Keratinocyte (primary cell): ENCODE results near the gene SMIM7. TPM values are rescaled to one million over a fixed set of nuclear protein-coding genes. Genes with fewer than 3 reads are reported as not detected.

ENCODE experiments used
- DNase-seq: peaks from one replicate; pipeline ENCODE4 v3.0.0-alpha.2; 2011; ENCODE audit warnings: low read depth, missing footprints, low spot score
- FAIRE-seq: peaks from 2 replicates; lab custom pipeline; 2011; peaks lifted over from hg19 to GRCh38; lab: Jason Lieb, UNC
- H2AFZ ChIP-seq: 2 replicates; pipeline ENCODE4 v1.6.0; 2012; ENCODE audit warnings: low read length, control low read depth, inconsistent platforms; ENCODE audit not compliant: control insufficient read depth
- H3K27ac ChIP-seq: 2 replicates; pipeline ENCODE4 v1.5.1; 2011; ENCODE audit warnings: low read length; ENCODE audit not compliant: control insufficient read depth, insufficient read depth
- H3K27me3 ChIP-seq: 3 replicates; pipeline ENCODE4 v1.6.0; 2011; ENCODE audit warnings: low read length; ENCODE audit not compliant: control insufficient read depth, insufficient read depth; ENCODE audit errors: extremely low read depth
- H3K36me3 ChIP-seq, 2 experiments: 2 replicates in 1 of 2; 3 replicates in 1 of 2; pipeline ENCODE4 v1.5.1; 2011; ENCODE audit warnings: low read length in 2 of 2, mild to moderate bottlenecking in 1 of 2; ENCODE audit not compliant: control insufficient read depth in 2 of 2, insufficient read depth in 2 of 2; ENCODE audit errors: extremely low read depth in 1 of 2
- H3K4me1 ChIP-seq: 3 replicates; pipeline ENCODE4 v1.5.1; 2011; ENCODE audit warnings: low read length; ENCODE audit not compliant: control insufficient read depth, insufficient read depth; ENCODE audit errors: extremely low read depth
- H3K4me2 ChIP-seq: 3 replicates; pipeline ENCODE4 v1.6.0; 2011; ENCODE audit warnings: low read depth, low read length; ENCODE audit not compliant: control insufficient read depth, insufficient read depth; ENCODE audit errors: extremely low read depth
- H3K4me3 ChIP-seq, 3 experiments: fragments of 200-600 bp in 1 of 3; sonication (generic) in 1 of 3; 2 replicates in 2 of 3; 3 replicates in 1 of 3; pipeline ENCODE4 v1.5.1; 2011 to 2016; ENCODE audit warnings: low read length in 3 of 3, mild to moderate bottlenecking in 3 of 3, control low read depth in 2 of 3, inconsistent platforms in 1 of 3, low read depth in 1 of 3, mixed read lengths in 1 of 3, mixed run types in 1 of 3, moderate library complexity in 1 of 3; ENCODE audit not compliant: control insufficient read depth in 2 of 3, insufficient read depth in 2 of 3; ENCODE audit errors: extremely low read depth in 1 of 3
- H3K79me2 ChIP-seq: 2 replicates; pipeline ENCODE4 v1.6.0; 2012; ENCODE audit warnings: low read length; ENCODE audit not compliant: control insufficient read depth, insufficient read depth
- H3K9ac ChIP-seq: 3 replicates; pipeline ENCODE4 v1.6.0; 2011; ENCODE audit warnings: low read length; ENCODE audit not compliant: control insufficient read depth, insufficient read depth; ENCODE audit errors: extremely low read depth
- H3K9me1 ChIP-seq: 3 replicates; pipeline ENCODE4 v1.6.0; 2011; ENCODE audit warnings: low read length; ENCODE audit not compliant: control insufficient read depth, insufficient read depth; ENCODE audit errors: extremely low read depth
- H3K9me3 ChIP-seq: 2 replicates; pipeline ENCODE4 v1.5.1; 2012; ENCODE audit warnings: low read depth, low read length; ENCODE audit not compliant: control insufficient read depth
- H4K20me1 ChIP-seq: 3 replicates; pipeline ENCODE4 v1.6.0; 2011; ENCODE audit warnings: low read length; ENCODE audit not compliant: control insufficient read depth, insufficient read depth; ENCODE audit errors: extremely low read depth
- EZH2 ChIP-seq: IDR thresholded peaks from one replicate; pipeline ENCODE4 v1.6.1; 2012; ENCODE audit warnings: inconsistent platforms, mild to moderate bottlenecking, low read length, moderate library complexity
- dilution Hi-C: fragments of 300-500 bp; cut with MboI; formaldehyde crosslinking; loops from one replicate; pipeline ENCODE4 v1.7.0; 2020; ENCODE audit warnings: low sequenced_read_pairs; ENCODE audit not compliant: extremely low pct_ligation_motif_present
- polyA plus RNA-seq, 5 experiments: library from polyadenylated mRNA; depleted of rRNA in 3 of 5; stranded (reverse) in 3 of 5; stranded (forward) in 1 of 5; unstranded in 1 of 5; fragments of >200 nt; gene quantifications; 1 replicate in 1 of 5; 2 replicates in 3 of 5; 3 replicates in 1 of 5; pipeline versions ENCODE4 v1.2.1 to v1.2.3, GENCODE V29; 2011 to 2012; ENCODE audit warnings: missing spikeins in 2 of 5, low read depth in 1 of 5, low replicate concordance in 1 of 5
- TF ChIP-seq, protein P1 (sequence below), 3 experiments: IDR thresholded peaks in 1 of 3; conservative IDR thresholded peaks in 1 of 3; optimal IDR thresholded peaks in 1 of 3; 2 replicates in 2 of 3; 3 replicates in 1 of 3; pipeline versions ENCODE3 to v1.5.1; 2011; ENCODE audit warnings: low read length in 3 of 3, mild to moderate bottlenecking in 3 of 3, moderate library complexity in 2 of 3, control low read depth in 1 of 3, inconsistent platforms in 1 of 3; ENCODE audit not compliant: insufficient read depth in 2 of 3; ENCODE audit errors: extremely low read depth in 1 of 3

Gene SMIM7
- polyA plus RNA-seq, 1 donor (not counting 4 experiments of a cell fraction or from before 2014, with no cell fraction given), result 79.1 TPM

DNA sequence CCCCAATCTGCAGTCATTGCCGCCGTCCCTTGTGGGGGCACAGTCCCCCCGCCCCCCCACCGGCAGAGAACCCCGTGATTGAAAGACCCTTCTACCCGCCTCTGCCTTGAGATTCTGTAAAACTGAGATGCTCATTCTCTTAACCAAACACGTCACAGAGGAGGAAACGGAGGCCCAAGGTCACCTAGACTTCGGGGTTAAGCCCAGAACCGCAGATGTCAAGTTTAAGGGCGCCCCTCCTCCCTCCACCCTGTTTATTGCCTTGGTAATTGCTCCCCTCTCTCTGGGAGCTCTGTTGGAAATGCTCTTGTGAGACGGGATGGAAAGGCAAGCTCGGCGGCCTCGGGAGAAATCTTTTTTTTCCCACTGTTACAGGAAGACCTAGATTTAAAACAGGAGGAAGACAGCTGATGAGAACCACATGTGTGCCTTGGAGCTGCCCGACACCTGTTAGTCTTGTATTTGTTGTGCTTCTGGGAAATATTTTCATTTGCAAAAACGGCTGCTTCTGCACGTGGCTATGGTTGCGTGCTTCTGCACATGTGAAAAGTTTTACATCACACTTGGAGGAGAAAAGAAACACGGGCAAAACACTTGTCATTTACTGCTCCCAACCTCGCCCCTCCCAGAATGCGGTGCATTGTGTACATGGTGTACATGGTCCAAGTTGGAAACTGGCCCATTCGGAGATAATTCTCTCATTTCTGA, 30.8 kb downstream of the SMIM7 start:
- no peaks in the 10 kb centered on the region for H3K27me3 ChIP-seq
- peaks cover 12 to 17% of the 10 kb centered on the region in 2 experiments for H3K36me3 ChIP-seq
- peak overlapping the region; percentile 81 for H3K27ac ChIP-seq
- H3K4me2 ChIP-seq, result peak overlapping the region; percentile 97
- H4K20me1 ChIP-seq, result peaks cover 5% of the 10 kb centered on the region
- no peaks in the 10 kb centered on the region for H3K9me1 ChIP-seq
- TF ChIP-seq EZH2, result no peak
- TF ChIP-seq, protein P1, sequence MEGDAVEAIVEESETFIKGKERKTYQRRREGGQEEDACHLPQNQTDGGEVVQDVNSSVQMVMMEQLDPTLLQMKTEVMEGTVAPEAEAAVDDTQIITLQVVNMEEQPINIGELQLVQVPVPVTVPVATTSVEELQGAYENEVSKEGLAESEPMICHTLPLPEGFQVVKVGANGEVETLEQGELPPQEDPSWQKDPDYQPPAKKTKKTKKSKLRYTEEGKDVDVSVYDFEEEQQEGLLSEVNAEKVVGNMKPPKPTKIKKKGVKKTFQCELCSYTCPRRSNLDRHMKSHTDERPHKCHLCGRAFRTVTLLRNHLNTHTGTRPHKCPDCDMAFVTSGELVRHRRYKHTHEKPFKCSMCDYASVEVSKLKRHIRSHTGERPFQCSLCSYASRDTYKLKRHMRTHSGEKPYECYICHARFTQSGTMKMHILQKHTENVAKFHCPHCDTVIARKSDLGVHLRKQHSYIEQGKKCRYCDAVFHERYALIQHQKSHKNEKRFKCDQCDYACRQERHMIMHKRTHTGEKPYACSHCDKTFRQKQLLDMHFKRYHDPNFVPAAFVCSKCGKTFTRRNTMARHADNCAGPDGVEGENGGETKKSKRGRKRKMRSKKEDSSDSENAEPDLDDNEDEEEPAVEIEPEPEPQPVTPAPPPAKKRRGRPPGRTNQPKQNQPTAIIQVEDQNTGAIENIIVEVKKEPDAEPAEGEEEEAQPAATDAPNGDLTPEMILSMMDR (optimal IDR thresholded peaks at IDR 0.05 in 1 of 3, IDR thresholded peaks at IDR 0.05 in 1 of 3, conservative IDR thresholded peaks at IDR 0.05 in 1 of 3; ENCODE audit: extremely low read depth in 1 of 3, insufficient read depth in 2 of 3, low read length in 3 of 3), result no peak
- dilution Hi-C loops, result no loop called here
- H3K4me1 ChIP-seq, result peaks cover 17% of the 10 kb centered on the region
- no peak for FAIRE-seq
- peak overlapping the region; percentile 86 for H2AFZ ChIP-seq
- H3K9me3 ChIP-seq, result no peaks in the 10 kb centered on the region
- H3K79me2 ChIP-seq, result peaks cover 38% of the 10 kb centered on the region
- H3K4me3 ChIP-seq, result peak overlapping the region; percentile 81 to 100 (median 84)
- DNase-seq, result no peak
- peak overlapping the region; percentile 90 for H3K9ac ChIP-seq

DNA sequence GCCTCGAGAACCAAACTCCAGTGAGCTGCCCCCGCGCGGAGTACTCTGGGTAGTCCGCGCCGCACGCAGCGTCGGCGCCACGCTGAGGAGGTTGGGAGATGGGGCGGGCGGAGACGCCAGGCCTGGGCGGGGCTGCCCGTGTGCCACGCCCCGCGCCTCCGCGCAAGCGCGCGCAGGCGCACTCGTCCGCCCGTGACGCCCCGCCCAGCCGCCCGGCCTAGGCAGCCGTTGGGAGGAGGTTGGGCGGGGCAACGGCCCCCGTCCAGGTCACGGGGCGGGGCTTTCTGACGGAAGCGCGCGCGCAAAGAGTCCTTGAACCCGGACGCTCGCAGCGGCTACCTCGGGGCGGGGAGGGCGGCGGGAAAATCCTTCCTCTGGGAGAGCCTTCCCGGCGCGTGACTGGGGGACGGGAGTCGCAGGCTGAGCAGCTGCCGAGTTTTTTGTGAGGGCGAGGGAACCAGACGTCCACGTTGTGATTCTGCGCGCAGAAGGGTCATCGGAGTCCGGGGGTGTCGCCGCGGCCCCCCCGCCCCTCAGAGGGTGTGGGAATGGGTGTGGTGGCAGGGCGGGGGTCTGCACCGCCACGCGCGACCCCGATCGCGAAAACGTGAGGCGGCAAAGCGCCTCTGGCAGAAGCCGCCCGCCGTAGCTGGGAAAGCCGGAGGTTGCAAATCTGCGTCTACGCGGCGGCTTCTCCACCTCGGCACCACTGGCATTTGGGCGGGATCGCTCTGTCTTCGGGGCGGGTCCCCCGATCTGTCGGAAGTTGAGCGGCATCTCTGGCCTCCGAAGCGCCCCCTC, 31.6 kb downstream of the SMIM7 start, which contains the start of gene MED26:
TSS of gene MED26 (minus strand) at position 22 of the 801 bp plus-strand sequence. CDS start 261 bp downstream, outside the sequence.
- Histone ChIP-seq H3K79me2 (peaks cover 44% of the 10 kb centered on the region), H3K27me3 (no peaks in the 10 kb centered on the region), H3K9me1 (no peaks in the 10 kb centered on the region), H3K4me3 (peak within 1 kb of the TSS; percentile 84 to 100 (median 96)), H3K4me1 (peaks cover 17% of the 10 kb centered on the region), H3K9ac (peak within 1 kb of the TSS; percentile 97), H3K9me3 (no peaks in the 10 kb centered on the region), H2AFZ (peak within 1 kb of the TSS; percentile 86), H3K4me2 (peak within 1 kb of the TSS; percentile 97), H3K27ac (peak within 1 kb of the TSS; percentile 84), H4K20me1 (peaks cover 8% of the 10 kb centered on the region), H3K36me3 (peaks cover 13 to 19% of the 10 kb centered on the region in 2 experiments)
- DNase-seq (peak; percentile 61), FAIRE-seq (no peak)
- TF ChIP-seq, protein P1 (optimal IDR thresholded peaks at IDR 0.05 in 1 of 3, IDR thresholded peaks at IDR 0.05 in 1 of 3, conservative IDR thresholded peaks at IDR 0.05 in 1 of 3; ENCODE audit: extremely low read depth in 1 of 3, insufficient read depth in 2 of 3, low read length in 3 of 3), result no peak
- no peak for TF ChIP-seq EZH2
- dilution Hi-C loops, result no loop called here
